ENCODE results near the gene KIR2DL3.
"Not testable (repeated sequence)": the region's sequence is repeated elsewhere in the genome, so short reads cannot be mapped to it uniquely, and the experiment has no call there.

The KIR2DL3 gene

GRCh38 chr19:54744080-54744479, 5.8 kb downstream of the KIR2DL3 start:
- DNase-seq (ENCODE audit: low spot score) = not testable (repeated sequence)

GRCh38 chr19:54747614-54748322, 9.5 kb downstream of the KIR2DL3 start:
- DNase-seq (ENCODE audit: low spot score) = not testable (repeated sequence)

GRCh38 chr19:54750276-54750675, 12.0 kb downstream of the KIR2DL3 start:
- DNase-seq (ENCODE audit: low spot score) = not testable (repeated sequence)

GRCh38 chr19:54756204-54757110, 18.1 kb downstream of the KIR2DL3 start:
- DNase-seq (ENCODE audit: low spot score) = not testable (repeated sequence)

GRCh38 chr19:54758577-54758976, 20.3 kb downstream of the KIR2DL3 start:
- DNase-seq (ENCODE audit: low spot score) = not testable (repeated sequence)

GRCh38 chr19:54764219-54764618, 25.9 kb downstream of the KIR2DL3 start:
- DNase-seq (ENCODE audit: low spot score) = not testable (repeated sequence)

GRCh38 chr19:54766464-54766863, 28.2 kb downstream of the KIR2DL3 start:
- DNase-seq (ENCODE audit: low spot score) = not testable (repeated sequence)

- not testable (repeated sequence) for DNase-seq (ENCODE audit: low spot score)
Observed at GRCh38 chr19:54769646-54770045, 31.3 kb downstream of the KIR2DL3 start, which contains the start of gene KIR2DL1. TSS of gene KIR2DL1 (plus strand) at chr19:54769793. CDS start at chr19:54769851, 58 bp downstream.

GRCh38 chr19:54770511-54770910, 32.2 kb downstream of the KIR2DL3 start:
- not testable (repeated sequence) for DNase-seq (ENCODE audit: low spot score)

GRCh38 chr19:54771018-54771960, 33.0 kb downstream of the KIR2DL3 start:
- not testable (repeated sequence) for DNase-seq (ENCODE audit: low spot score)

GRCh38 chr19:54772666-54773065, 34.4 kb downstream of the KIR2DL3 start:
- DNase-seq (ENCODE audit: low spot score) = not testable (repeated sequence)

- not testable (repeated sequence) for DNase-seq (ENCODE audit: low spot score)
Observed at GRCh38 chr19:54775095-54775815, 36.9 kb downstream of the KIR2DL3 start.

GRCh38 chr19:54775830-54776229, 37.5 kb downstream of the KIR2DL3 start:
- DNase-seq (ENCODE audit: low spot score) = not testable (repeated sequence)

GRCh38 chr19:54777851-54778250, 39.5 kb downstream of the KIR2DL3 start:
- not testable (repeated sequence) for DNase-seq (ENCODE audit: low spot score)

- not testable (repeated sequence) for DNase-seq (ENCODE audit: low spot score)
Observed at GRCh38 chr19:54778896-54779295, 40.6 kb downstream of the KIR2DL3 start.

- not testable (repeated sequence) for DNase-seq (ENCODE audit: low spot score)
Observed at GRCh38 chr19:54782916-54783315, 44.6 kb downstream of the KIR2DL3 start.

- DNase-seq (ENCODE audit: low spot score) = not testable (repeated sequence)
Observed at GRCh38 chr19:54786091-54786723, 47.9 kb downstream of the KIR2DL3 start.

- not testable (repeated sequence) for DNase-seq (ENCODE audit: low spot score)
Observed at GRCh38 chr19:54788154-54788553, 49.8 kb downstream of the KIR2DL3 start.

GRCh38 chr19:54790711-54791110, 52.4 kb downstream of the KIR2DL3 start:
- DNase-seq (ENCODE audit: low spot score) = no peak

GRCh38 chr19:54791476-54791875, 53.2 kb downstream of the KIR2DL3 start:
- DNase-seq (ENCODE audit: low spot score) = no peak
